Measurements from ENCODE around the gene ALS2CL. TPM values are rescaled to one million over a fixed set of nuclear protein-coding genes. Genes with fewer than 3 reads are reported as not detected.

ALS2CL gene
- total RNA-seq, 4 donors from 2014 or later = 42.4 to 121 (median 114) TPM

DNA sequence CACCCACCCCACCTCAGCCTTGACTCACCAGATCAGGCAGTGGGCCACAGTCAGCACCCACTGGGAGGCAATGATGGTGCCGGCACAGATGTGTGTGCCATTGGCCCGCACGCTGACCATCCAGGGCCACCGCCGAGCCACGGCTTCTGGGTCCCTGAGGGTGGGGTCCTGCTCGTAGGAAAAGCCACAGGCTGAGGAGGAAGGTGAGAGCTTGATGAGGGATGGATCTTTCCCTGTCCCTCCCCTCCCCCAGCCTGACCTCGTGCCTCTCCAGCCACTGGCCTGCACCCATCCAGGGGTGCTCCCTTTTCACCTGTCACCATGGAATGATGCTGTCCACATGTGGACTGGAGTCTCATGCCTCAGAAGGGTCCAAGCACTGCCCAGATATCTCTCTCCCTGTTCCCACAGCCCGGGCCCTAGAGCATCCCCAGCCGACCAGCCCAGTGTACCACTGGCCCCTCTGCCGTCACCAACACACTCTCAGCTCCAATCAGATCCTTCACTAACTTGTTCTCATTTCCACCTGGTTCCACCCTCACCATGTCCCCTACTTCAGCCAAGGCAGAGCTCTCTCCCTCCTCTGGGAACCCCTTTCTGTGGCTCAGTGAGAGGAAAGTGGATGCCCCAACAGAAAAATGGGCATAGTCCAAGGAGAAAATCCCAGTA, 22.2 kb upstream of the ALS2CL start:
- no peak for DNase-seq
- TF ChIP-seq, protein P1, sequence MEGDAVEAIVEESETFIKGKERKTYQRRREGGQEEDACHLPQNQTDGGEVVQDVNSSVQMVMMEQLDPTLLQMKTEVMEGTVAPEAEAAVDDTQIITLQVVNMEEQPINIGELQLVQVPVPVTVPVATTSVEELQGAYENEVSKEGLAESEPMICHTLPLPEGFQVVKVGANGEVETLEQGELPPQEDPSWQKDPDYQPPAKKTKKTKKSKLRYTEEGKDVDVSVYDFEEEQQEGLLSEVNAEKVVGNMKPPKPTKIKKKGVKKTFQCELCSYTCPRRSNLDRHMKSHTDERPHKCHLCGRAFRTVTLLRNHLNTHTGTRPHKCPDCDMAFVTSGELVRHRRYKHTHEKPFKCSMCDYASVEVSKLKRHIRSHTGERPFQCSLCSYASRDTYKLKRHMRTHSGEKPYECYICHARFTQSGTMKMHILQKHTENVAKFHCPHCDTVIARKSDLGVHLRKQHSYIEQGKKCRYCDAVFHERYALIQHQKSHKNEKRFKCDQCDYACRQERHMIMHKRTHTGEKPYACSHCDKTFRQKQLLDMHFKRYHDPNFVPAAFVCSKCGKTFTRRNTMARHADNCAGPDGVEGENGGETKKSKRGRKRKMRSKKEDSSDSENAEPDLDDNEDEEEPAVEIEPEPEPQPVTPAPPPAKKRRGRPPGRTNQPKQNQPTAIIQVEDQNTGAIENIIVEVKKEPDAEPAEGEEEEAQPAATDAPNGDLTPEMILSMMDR (IDR thresholded peaks at IDR 0.05) = no peak
- TF ChIP-seq POLR2A (IDR thresholded peaks at IDR 0.05) = no peak
- H3K27me3 ChIP-seq = peaks cover 0 to 40% (median 0%) of the 10 kb centered on the region in 4 donors
- no peaks in the 10 kb centered on the region for H3K36me3 ChIP-seq
- no peak overlapping the region for H3K4me3 ChIP-seq
- no peak overlapping the region for H3K27ac ChIP-seq
- H3K4me1 ChIP-seq = peaks cover 0 to 16% (median 0%) of the 10 kb centered on the region in 3 donors
- intact Hi-C loops (cut with DNase I) = no loop called here
- no peaks in the 10 kb centered on the region for H3K9me3 ChIP-seq
- WGBS, 2 donors = 83 to 88% methylated on average over 3 to 4 of the region's 11 CpGs

DNA sequence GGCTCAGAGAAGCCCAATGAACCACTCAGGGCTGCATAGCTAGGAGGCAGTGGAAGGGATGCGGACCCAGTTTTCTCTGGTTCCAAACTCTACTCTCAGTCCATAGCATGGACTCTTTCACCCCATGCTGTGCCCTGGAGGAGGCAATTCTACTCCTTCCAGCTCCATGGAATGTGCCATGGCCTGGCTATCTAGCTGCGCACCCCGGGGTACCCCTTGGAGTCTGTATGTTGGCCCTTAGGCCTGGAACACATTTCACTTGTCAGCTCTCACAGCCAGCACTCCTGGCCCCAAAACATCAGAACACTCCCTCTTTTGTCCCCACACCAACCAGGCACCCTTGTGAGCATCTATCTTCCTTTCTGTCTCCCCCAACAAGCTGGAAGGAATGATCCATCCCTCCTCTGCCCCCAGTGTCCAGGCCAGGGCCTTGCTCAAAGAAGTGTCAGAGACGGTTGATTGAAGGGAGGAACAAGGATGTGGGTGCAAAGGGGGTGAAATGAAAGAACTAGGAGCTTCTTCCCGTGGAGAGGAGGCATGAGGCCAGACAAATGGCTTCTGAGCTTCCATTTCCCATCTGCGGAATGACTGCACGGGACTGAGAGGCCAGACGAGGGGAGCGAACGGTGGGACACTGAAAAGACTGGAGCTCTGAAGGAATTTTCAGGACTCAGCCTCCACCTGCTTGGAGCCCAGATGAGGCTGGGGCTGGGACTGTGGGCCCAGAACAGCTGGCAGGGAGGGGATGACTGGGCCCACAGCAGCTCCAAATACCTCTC, 21.4 kb upstream of the ALS2CL start:
- no peak for DNase-seq
- WGBS, 2 donors = 88 to 89% methylated on average over 7 to 8 of the region's 10 CpGs
- peaks cover 0 to 39% (median 0%) of the 10 kb centered on the region in 4 donors for H3K27me3 ChIP-seq
- no peaks in the 10 kb centered on the region for H3K9me3 ChIP-seq
- H3K4me1 ChIP-seq = peaks cover 0 to 16% (median 0%) of the 10 kb centered on the region in 3 donors
- no peak overlapping the region for H3K4me3 ChIP-seq
- no peak overlapping the region for H3K27ac ChIP-seq
- intact Hi-C loops (cut with DNase I) = no loop called here
- TF ChIP-seq, protein P1 (IDR thresholded peaks at IDR 0.05) = no peak
- no peak for TF ChIP-seq POLR2A (IDR thresholded peaks at IDR 0.05)
- no peaks in the 10 kb centered on the region for H3K36me3 ChIP-seq

DNA sequence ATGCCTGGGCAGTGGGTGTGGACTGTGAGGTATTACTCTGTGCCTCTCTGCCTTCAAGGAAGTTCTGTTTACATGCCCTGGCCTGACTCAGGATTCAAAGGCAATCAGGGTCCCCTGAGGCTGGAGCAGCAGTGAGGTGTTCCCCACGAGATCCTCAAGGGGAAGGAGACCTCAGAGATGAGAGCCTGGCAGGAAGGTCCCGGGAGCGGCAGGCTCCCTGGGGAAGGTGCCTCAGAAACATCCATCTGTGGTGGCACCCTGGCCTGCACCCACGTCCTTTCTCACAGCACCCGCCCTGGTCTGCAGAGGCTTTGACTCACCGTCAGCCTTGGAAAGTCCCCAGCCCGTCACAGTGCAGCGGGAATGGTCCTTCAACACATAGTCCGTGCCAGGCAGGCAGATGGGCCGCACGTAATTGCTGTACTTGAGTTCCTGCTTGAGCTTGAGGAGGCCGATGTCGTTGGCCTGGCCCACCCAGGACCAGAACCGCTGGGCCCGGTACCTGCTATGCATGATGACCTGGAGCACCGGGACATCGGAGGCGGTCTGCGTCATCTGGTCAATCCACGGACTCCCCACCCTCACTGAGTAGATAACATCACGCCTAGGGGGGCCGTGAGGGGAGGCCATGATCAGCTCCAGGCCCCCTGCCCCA, 20.5 kb upstream of the ALS2CL start:
- intact Hi-C loops (cut with DNase I) = no loop called here
- peaks cover 0 to 16% (median 0%) of the 10 kb centered on the region in 3 donors for H3K4me1 ChIP-seq
- no peak for DNase-seq
- 25 to 27% methylated on average over 2 to 6 of the region's 22 CpGs for WGBS, 2 donors
- TF ChIP-seq, protein P1 (IDR thresholded peaks at IDR 0.05) = no peak
- no peak for TF ChIP-seq POLR2A (IDR thresholded peaks at IDR 0.05)
- H3K9me3 ChIP-seq = no peaks in the 10 kb centered on the region
- H3K36me3 ChIP-seq = no peaks in the 10 kb centered on the region
- no peak overlapping the region for H3K27ac ChIP-seq
- H3K4me3 ChIP-seq = no peak overlapping the region
- peaks cover 0 to 30% (median 0%) of the 10 kb centered on the region in 4 donors for H3K27me3 ChIP-seq

DNA sequence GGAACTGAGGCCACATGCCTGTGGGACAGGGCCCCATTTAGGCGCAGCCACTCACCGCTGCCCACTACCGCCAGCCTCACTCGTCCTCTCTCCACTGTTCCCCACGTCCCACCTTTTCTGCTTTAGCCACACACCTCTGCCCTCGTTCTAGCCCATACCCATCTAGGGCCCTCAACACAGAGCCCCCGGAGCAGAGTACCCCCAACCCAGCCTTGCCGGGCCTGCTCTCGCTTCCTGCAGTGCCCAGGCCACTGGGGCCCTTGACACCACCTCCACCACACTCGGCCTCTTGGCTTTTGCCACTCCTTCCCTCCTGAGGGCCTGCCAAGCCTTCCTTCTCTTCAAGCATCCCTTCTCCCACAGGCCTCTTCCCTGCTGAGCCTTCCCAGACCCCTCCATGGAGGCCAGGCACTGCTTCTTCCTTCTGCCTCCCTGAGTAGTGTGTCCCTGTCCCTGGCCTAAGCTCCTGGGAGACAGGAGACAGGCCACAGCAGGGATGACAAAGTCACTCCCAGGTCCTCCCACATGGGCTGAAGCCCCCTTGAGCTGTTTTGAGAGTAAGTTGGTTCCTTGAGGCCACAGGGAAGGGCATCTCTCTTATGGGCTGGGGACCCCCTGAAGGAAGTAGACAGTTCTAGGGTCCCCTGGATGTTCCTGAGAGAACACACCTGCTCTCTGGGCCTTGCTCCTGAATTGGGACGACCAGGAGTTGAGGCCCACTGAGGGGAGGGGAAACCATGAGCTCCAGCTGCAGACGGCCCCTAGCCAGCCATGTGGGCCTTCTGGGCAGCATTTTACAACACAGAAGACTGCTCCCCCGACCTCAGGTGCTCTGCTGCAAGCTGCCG, 19.8 kb upstream of the ALS2CL start:
- WGBS, 2 donors = 84 to 93% methylated on average over 10 of the region's 14 CpGs
- no peaks in the 10 kb centered on the region for H3K9me3 ChIP-seq
- no peaks in the 10 kb centered on the region for H3K36me3 ChIP-seq
- H3K27ac ChIP-seq = no peak overlapping the region
- no peak overlapping the region for H3K4me3 ChIP-seq
- peaks cover 0 to 25% (median 0%) of the 10 kb centered on the region in 4 donors for H3K27me3 ChIP-seq
- intact Hi-C loops (cut with DNase I) = no loop called here
- DNase-seq = no peak
- TF ChIP-seq, protein P1 (IDR thresholded peaks at IDR 0.05) = no peak
- no peak for TF ChIP-seq POLR2A (IDR thresholded peaks at IDR 0.05)
- H3K4me1 ChIP-seq = peaks cover 0 to 16% (median 0%) of the 10 kb centered on the region in 3 donors

Measured in esophagus squamous epithelium (tissue), 5 donors.